Ecto neural progenitor cell (in vitro differentiated cells): ENCODE measurements around the gene SOD1.
"Not testable (repeated sequence)": the region's sequence is repeated elsewhere in the genome, so short reads cannot be mapped to it uniquely, and the experiment has no call there.

Experiments used
- DNase-seq: peaks from one replicate; pipeline ENCODE4 v3.0.0-alpha.2; 2018; ENCODE audit warnings: low spot score

Gene SOD1

DNA sequence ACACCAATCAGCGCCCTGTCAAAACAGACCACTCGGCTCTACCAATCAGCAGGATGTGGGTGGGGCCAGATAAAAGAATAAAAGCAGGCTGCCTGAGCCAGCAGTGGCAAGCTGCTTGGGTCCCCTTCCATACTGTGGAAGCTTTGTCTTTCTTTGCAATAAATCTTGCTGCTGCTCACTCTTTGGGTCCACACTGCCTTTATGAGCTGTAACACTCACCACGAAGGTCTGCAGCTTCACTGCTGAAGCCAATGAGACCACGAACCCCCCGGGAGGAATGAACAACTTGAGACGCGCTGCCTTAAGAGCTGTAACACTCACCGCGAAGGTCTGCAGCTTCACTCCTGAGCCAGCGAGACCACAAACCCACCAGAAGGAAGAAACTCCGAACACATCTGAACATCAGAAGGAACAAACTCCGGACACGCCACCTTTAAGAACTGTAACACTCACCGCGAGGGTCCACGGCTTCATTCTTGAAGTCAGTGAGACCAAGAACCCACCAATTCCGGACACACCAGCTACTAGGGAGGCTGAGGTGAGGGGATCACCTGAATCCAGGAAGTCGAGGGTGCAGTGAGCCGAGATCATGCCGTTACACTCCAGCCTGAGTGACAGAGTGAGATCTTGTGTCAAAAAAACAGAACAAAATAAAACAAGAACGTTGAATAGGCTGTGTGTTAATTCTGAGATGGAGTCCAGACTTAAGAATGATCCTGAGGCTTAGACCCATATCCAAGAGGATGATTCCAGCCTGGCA lies 4.5 kb upstream of the SOD1 start:
- DNase-seq = not testable (repeated sequence)

DNA sequence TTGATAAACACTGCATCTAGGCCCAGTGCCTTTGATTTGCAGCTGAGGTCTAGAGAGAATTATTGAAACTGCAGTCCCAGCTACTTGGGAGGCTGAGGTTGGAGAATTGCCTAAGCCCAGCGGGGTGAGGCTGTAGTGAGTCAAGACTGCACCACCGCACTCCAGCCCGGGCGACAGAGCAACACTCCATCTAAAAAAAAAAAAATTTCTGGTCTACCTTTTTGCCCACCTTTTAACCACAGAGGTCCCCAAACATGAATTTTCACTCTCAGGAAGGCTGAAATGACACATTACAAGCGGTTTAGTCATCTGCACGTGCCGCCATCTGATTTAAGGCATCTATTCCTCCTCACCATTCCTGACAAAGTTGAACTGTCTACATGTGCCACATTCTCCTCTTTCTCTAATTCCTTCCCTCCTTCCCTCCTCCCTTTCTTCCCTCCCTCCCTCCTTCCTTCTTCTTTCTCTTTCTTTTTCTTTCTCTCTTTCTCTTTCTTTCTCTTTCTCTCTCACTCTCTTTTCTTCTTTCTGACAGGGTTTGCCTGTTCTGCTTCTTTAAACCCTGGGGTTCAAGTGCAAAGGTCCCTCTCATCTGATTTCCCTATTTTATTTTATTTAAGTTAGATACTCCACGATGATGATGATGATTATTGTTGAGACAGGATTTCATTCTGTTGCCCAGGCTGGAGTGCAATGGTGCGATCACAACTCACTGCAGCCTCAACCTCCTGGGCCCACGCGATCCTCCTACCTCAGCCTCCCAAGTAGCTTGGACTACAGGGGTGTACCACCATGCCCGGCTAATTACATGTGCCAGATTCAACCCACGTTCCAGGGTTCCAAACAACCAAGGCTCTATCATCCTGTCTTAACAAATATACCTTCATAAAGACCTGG lies 3.0 kb upstream of the SOD1 start:
- no peak for DNase-seq

DNA sequence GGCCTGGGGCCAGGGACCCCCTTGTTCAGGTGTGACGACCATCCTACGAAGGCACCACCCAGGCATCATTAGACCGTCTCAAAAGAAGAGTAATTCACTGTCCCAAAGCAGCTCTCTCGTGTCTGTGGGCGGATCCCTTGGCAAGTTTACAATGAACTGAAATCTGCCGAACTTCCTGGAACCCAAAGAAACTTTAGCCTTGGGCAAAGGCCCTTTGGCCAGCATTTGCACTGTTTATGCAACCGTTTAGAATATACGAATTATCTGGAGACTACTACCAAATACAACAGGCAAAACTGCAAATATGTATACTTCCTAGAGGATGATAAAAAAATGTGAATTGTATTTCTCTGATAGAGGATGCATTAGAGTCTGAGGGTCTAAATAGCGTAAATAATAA lies 1.4 kb upstream of the SOD1 start:
- no peak for DNase-seq

DNA sequence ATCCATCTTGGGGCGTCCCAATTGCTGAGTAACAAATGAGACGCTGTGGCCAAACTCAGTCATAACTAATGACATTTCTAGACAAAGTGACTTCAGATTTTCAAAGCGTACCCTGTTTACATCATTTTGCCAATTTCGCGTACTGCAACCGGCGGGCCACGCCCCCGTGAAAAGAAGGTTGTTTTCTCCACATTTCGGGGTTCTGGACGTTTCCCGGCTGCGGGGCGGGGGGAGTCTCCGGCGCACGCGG lies 282 bp upstream of the SOD1 start:
- no peak for DNase-seq

DNA sequence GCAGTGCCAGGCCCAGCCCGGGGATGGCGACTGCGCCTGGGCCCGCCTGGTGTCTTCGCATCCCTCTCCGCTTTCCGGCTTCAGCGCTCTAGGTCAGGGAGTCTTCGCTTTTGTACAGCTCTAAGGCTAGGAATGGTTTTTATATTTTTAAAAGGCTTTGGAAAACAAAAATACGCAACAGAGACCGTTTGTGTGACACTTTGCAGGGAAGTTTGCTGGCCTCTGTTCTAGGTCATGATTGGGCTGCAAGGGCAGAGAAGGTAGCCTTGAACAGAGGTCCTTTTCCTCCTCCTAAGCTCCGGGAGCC lies 719 bp downstream of the SOD1 start:
- DNase-seq = no peak

DNA sequence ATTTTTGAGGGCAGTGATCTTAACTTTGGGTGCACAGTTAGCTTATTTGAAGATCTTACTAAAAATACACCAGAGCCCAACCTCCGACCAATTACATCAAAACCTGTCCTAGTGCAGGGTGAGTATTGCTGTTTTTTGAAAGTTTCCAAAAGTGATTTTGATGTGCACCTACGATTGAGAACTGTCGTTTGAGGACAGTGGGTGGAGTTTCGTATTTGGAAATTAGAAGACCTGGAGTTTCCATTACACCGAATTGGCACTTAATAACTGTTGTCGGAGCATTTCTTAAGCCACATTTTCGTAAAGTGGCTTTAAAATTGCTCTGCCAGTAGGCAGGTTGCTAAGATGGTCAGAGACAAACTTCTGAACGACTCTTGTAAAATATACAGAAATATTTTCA lies 1.1 kb downstream of the SOD1 start:
- DNase-seq = no peak

DNA sequence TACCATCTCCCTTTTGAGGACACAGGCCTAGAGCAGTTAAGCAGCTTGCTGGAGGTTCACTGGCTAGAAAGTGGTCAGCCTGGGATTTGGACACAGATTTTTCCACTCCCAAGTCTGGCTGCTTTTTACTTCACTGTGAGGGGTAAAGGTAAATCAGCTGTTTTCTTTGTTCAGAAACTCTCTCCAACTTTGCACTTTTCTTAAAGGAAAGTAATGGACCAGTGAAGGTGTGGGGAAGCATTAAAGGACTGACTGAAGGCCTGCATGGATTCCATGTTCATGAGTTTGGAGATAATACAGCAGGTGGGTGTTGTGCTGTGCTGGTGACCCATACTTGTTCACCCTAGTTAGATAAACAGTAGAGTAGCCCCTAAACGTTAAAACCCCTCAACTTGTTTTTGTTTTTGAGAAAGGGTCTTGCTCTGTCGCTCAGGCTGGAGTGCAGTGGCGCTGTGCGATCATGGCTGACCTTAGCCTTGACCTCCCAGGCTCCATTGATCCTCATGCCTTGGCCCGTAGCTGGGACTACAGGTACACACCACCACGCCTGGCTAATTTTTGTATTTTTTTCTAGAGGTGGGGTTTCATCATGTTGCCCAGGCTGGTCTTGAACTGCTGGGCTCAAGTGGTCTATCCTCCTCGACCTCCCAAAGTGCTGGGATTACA lies 4.2 kb downstream of the SOD1 start:
- no peak for DNase-seq

DNA sequence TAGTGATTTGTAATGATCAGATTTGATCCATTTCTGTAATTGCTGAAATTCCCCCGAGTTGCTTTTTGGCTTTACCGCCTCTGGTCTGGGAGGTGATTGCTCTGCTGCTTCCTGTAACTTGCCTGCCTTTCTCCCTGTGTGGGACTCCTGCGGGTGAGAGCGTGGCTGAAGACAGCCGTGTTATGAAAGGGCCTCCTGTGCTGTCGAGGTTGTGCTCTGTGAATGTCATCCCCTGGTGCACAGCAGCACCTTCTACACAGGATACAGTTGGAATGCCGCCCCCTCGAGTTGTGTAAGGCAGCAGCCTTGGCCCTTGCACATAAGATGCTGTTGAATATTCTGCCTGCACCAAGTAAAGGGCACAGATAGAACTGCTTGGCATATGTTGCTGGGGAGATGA lies 5.9 kb downstream of the SOD1 start:
- DNase-seq = no peak

DNA sequence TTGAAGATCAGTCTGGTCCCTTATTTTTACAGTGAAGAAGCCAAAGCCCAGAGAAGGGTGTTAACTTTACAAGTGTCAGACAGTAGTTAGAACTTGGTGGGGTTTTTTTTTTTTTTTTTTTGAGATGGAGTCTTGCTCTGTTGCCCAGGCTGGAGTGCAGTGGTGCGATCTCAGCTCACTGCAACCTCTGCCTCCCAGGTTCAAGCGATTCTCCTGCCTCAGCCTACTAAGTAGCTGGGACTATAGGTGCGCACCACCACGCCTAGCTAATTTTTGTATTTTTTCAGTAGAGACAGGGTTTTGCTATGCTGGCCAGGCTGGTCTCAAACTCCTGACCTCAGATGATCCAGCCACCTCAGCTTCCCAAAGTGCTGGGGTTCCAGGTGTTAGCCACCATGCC lies 6.4 kb downstream of the SOD1 start:
- not testable (repeated sequence) for DNase-seq

DNA sequence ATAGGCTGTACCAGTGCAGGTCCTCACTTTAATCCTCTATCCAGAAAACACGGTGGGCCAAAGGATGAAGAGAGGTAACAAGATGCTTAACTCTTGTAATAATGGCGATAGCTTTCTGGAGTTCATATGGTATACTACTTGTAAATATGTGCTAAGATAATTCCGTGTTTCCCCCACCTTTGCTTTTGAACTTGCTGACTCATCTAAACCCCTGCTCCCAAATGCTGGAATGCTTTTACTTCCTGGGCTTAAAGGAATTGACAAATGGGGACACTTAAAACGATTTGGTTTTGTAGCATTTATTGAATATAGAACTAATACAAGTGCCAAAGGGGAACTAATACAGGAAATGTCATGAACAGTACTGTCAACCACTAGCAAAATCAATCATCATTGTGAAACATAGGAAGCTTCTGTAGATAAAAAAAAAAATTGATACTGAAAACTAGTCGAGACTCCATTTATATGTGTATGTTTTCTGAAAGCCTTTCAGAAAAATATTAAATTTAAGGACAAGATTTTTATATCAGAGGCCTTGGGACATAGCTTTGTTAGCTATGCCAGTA lies 7.0 kb downstream of the SOD1 start:
- no peak for DNase-seq

DNA sequence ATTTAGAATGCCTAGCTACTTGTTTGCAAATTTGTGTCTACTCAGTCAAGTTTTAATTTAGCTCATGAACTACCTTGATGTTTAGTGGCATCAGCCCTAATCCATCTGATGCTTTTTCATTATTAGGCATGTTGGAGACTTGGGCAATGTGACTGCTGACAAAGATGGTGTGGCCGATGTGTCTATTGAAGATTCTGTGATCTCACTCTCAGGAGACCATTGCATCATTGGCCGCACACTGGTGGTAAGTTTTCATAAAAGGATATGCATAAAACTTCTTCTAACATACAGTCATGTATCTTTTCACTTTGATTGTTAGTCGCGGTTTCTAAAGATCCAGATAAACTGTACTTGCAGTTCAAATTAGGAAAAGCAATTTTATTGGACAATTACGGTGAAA lies 7.6 kb downstream of the SOD1 start:
- DNase-seq = no peak

DNA sequence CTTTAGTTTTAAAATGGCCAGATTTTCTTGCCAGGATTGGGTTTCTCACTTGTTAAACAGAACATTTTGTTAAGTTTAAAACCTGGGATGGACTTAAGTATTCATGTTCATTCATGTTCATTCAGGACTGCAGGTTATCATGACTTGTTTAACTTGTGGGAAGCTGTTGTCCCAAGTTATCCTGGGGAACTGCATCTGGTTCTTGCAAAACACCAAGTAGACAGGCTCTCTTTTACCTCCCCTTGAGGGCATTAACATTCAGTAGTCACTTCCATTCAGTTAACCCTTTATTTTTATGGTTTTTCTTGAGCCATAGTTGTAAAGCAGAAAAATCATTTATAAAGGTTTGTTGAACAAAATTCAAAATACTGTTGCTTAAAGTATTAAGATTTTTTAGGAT lies 8.1 kb downstream of the SOD1 start:
- DNase-seq = no peak

DNA sequence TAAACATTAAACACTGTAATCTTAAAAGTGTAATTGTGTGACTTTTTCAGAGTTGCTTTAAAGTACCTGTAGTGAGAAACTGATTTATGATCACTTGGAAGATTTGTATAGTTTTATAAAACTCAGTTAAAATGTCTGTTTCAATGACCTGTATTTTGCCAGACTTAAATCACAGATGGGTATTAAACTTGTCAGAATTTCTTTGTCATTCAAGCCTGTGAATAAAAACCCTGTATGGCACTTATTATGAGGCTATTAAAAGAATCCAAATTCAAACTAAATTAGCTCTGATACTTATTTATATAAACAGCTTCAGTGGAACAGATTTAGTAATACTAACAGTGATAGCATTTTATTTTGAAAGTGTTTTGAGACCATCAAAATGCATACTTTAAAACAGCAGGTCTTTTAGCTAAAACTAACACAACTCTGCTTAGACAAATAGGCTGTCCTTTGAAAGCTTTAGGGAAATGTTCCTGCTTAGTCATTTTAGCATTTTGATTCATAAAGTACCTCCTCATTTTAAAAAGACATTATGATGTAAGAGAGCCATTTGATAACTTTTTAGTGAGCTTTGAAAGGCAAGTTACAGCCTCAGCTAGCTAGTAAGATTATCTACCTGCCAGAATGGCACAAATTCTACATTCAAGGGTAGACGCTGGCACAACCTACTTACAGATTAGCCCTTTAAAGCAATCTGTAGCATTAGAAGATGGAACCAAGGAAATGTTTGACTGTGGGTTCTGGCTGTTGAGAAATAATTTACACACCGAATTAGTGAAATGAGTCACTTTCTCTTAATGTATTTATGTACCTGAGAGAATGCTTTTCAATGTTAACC lies 9.4 kb downstream of the SOD1 start:
- no peak for DNase-seq

DNA sequence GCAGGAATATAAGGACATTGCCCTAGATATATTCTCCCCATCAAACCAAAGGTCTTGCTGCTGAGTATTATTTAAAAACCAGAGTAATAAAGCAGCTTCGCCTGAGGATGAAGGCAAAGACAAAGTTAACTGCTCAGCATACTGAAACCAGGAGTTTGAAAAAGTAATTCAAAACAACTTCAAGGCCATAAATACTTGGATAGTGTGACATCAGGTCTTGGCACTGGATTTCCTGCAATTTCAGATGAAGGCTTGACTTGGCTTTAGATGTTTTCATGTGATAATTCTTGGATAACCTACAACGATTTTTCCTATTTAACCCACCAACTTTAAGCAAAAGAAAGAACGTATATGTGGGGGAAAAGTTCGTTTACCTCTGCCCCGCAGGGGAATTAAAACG lies 10.6 kb downstream of the SOD1 start:
- DNase-seq = no peak

DNA sequence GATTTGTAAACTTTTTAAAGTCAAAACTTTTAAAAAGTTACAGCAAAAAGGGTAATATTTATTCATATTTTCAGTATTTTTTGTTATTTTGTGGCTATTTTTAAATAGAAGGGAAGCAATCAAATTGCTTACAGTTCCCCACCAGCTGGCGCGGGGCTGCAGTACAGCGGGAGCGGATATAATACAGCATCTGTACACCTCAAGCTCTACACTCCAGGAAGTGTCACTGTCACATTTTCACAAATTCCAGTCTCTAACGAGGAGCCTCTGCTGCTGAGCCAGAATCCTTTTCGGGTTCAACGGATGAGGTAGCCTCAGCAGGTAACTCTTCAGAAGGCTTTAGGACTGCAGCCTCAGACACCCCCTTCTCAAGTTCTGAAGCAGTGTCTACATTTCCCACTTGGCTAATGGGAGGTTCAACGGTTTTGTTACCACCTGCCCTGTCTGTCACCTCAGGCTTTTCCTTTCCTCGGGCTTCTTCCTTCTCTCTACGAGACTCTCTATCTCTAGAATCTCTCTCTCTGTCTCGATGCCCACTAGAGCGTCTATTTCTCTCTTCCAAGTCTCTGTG lies 11.7 kb downstream of the SOD1 start:
- DNase-seq = no peak

DNA sequence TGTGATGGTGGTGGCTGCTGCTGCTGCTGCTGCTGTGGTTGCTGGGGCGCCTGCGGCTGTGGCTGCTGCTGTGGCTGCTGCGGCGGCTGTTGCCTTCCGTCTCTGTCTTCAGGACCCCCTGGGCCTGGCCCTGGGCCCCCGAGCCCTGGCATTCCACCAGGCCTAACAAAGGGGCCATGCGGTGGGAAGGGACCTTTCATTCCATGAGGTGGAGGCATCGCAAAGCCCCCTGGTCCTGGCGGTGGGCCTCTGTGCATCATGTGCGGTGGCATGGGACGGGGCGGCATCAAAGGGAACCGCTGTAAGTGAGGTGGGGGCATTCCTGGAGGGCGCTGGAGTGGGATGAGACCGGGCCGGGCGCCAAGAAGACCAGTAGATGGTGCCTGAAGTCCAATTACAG lies 12.4 kb downstream of the SOD1 start:
- DNase-seq = no peak

DNA sequence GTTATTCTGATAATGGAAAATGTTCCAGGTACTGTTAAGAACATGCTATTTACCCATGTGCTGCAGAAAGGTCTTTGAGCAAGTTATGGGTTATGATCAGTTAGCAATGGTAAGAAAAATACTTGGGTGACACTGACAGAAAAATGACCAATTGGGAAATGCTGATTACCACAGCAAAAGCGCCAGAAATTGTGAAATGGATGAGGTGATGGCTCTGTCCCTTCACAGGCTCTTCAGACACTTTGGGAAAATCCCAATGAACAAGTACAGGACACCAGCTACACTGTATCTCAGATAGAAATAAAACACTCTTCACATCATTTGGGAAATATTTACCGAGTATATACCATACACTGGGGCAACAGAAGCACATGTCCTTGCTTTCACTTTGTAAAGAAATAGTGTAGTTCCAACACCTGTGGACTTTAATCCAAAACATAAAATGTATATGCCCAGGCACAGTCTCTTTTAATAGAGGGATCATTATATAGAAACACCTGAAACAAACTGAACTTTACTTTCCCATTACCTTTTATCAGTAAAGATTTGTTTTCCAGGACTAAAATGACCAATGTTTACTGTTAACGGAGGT lies 13.9 kb downstream of the SOD1 start:
- DNase-seq = no peak

DNA sequence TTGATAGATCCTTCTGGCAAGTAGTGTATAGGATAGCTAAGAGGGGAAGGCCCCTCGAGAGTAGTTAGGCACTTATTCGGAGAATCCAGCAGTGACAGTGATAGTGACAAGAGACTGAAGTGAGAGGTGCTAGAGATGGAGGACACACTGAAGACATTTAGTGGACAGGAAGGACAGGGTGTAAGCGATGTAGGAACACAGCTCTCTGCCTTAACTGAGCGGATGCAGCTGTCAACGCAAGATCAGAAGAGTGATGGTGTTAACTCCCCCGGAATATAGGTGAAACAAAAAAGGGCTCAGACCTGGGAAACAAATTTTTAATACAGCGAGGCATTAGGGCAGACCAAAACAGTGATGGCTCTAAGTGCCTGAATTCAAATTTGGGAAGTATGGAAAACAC lies 15.8 kb downstream of the SOD1 start:
- DNase-seq = no peak

DNA sequence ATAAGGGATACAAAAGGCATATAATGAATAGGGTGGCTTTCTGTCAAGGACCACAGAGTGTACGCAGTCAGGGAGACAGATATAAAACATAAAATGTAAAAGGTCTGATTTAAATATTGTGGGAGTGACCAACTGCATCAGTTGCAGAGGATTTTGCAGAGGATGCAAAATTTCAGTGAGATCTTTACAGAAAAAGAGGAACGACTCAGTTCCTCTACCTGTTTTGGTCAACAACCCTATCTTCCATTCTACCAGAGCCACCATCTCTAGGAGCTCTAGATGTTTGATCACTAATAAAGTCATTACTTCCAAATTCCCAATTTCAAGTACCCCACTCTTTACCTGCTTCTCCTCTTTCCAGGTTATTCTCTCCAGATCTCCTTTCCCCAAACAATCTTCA lies 16.5 kb downstream of the SOD1 start:
- DNase-seq = no peak

DNA sequence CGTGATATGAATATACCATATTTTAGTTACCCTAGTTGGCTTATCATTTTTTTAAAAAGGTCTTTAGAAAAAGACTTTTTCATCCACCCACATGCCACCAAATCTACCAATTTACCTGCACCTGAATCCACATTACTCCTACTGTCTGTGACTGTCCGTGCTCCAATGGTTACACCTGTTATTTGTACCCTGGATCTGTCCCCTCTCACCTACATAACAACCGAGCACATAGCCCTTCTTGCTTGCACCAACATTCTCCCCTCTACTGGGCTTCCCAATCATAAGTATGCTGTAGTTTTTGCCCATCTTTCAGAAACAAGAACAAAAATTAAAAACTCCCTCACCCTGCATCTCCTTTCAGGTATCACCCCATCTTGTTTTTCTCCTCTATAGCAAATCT lies 17.6 kb downstream of the SOD1 start:
- DNase-seq = no peak

DNA sequence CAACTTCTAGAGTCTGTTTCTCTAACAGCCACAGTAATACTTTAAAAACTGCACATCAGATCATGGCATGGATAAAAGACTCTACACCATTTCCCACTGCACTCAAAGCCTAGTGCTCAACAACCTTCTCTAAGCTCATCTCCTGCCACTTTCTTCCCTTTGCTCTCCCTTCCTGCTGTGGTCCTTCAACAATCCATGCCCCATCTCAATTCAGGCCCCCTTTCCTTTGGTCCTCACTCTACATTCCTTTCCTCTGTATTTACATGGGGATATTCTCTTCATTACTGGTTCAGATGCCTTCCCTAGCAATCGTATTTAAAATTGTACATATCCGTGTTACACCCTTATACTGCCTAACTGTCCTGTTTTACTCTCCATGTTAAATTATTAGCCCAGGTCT lies 19.0 kb downstream of the SOD1 start:
- no peak for DNase-seq

DNA sequence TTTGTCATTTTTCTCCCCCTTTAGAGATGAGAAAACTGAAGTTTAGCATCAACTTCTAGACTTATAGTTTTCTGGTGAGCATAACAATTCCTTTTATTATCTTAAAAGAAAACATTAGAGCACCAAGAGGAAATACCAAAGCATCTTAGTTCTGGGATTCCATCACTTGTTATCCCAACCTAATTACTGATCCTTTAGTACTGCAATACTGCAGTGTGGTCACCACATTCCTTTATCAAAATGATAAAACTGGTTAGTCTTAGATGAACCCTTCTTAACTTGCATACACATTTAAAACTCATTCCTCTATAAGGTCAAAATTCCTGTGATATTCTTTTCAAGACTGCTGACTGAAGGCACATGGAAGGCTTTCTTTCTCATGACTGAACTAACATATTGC lies 23.1 kb downstream of the SOD1 start:
- DNase-seq = no peak
